HG03469 (cell line): ENCODE data around the gene MOSPD3.
"Not testable (repeated sequence)": the region's sequence is repeated elsewhere in the genome, so short reads cannot be mapped to it uniquely, and the experiment has no call there.

Source experiments
- ATAC-seq: cut with Tn5 transposase; IDR thresholded peaks from one replicate; pipeline ENCODE4 v1.9.1; 2021; ENCODE audit warnings: mild to moderate bottlenecking, moderate library complexity, moderate number of reproducible peaks; ENCODE audit not compliant: unreplicated experiment

Gene MOSPD3

GRCh38 chr7:100662194-100662776, 49.9 kb downstream of the MOSPD3 start:
- ATAC-seq, result not testable (repeated sequence)
